Heart left ventricle (tissue), 16 donors: ENCODE measurements around the gene RNF5. TPM values are rescaled to one million over a fixed set of nuclear protein-coding genes. Genes with fewer than 3 reads are reported as not detected.

ENCODE experiments used
- ATAC-seq, 4 donors: fragments of 200-7000 bp; cut with Tn5 transposase; one replicate each; pipeline ENCODE4 v1.9.1; 2020 to 2022; ENCODE audit warnings: moderate library complexity in 4 of 4, mild to moderate bottlenecking in 3 of 4, moderate number of reproducible peaks in 1 of 4
- DNase-seq, 5 donors: peaks; one replicate each; pipeline ENCODE4 v3.0.0-alpha.2; 2020
- H3K27ac ChIP-seq, 12 donors: fragments of 200-600 bp; sonication (generic) in 4 of 12; one replicate each; pipeline versions ENCODE4 v1.5.0 to v1.8.0; 2016 to 2022; ENCODE audit warnings: mild to moderate bottlenecking in 2 of 12
- H3K27me3 ChIP-seq, 9 donors: fragments of 200-600 bp; sonication (generic) in 2 of 9; one replicate each; pipeline versions ENCODE4 v1.5.1 to v1.8.0; 2016 to 2022; ENCODE audit warnings: mild to moderate bottlenecking in 3 of 9
- H3K36me3 ChIP-seq, 9 donors: fragments of 200-600 bp; sonication (generic) in 2 of 9; one replicate each; pipeline versions ENCODE4 v1.5.0 to v1.8.0; 2018 to 2022; ENCODE audit warnings: mild to moderate bottlenecking in 2 of 9
- H3K4me1 ChIP-seq, 12 donors: fragments of 200-600 bp; sonication (generic) in 4 of 12; one replicate each; pipeline versions ENCODE4 v1.5.0 to v1.8.0; 2016 to 2022; ENCODE audit warnings: mild to moderate bottlenecking in 3 of 12
- H3K4me3 ChIP-seq, 12 donors: fragments of 200-600 bp; sonication (generic) in 4 of 12; one replicate each; pipeline versions ENCODE4 v1.5.0 to v1.8.0; 2017 to 2022; ENCODE audit warnings: mild to moderate bottlenecking in 9 of 12, moderate library complexity in 4 of 12
- H3K9me3 ChIP-seq, 12 donors: fragments of 200-600 bp; sonication (generic) in 4 of 12; one replicate each; pipeline versions ENCODE4 v1.5.0 to v1.8.0; 2016 to 2022; ENCODE audit warnings: mild to moderate bottlenecking in 1 of 12
- POLR2A ChIP-seq, 2 donors: fragments of 450-650 bp; IDR thresholded peaks; one replicate each; pipeline ENCODE4 v1.6.1; 2017; ENCODE audit warnings: antibody characterized with exemption in 2 of 2, mild to moderate bottlenecking in 2 of 2, moderate library complexity in 2 of 2
- WGBS, 4 donors: extraction: QIAGEN DNeasy Blood & Tissue Kit in 2 of 4; methylation state at CpG; one replicate each; pipeline versions ENCODE4 v1.1.5 to v1.1.7; 2013 to 2018; 5-methylcytosine and 5-hydroxymethylcytosine counted together
- intact Hi-C, 10 donors: fragments of 100-400 bp; cut with DNase I; formaldehyde crosslinking; loops; one replicate each; pipeline versions ENCODE4 v1.11.1 to v1.14.2; 2022
- polyA plus RNA-seq, 2 donors: library from polyadenylated mRNA; stranded (reverse); fragments of 200-250 nt; gene quantifications; one replicate each; pipeline ENCODE4 v1.2.3, GENCODE V29; 2013
- total RNA-seq, 9 donors: library from RNA; depleted of rRNA in 2 of 9; stranded (reverse); fragments of >200 nt in 2 of 9; fragmentation: NEBNext Ultra II Directional in 3 of 9; extraction: Animal tissue kit (Norgen Biotek cat#: 25700) in 3 of 9; gene quantifications; one replicate each; pipeline versions ENCODE4 v1.1.0 to v1.2.4, GENCODE V29; 2016 to 2023
- TF ChIP-seq, protein P1 (sequence below), 12 donors: fragments of 200-600 bp; sonication (generic) in 4 of 12; IDR thresholded peaks; one replicate each; pipeline versions ENCODE4 v1.5.0 to v1.8.0; 2018 to 2022; ENCODE audit warnings: antibody characterized with exemption in 12 of 12, mild to moderate bottlenecking in 5 of 12
- donor health status: ischemic (EF 13 %, LVEDD 7.1; RV severe dilation, severe dysfunction).
- donor health status: healthy with polysubstance abuse.
- donor health status: DM: no; HTN: yes; CAD: no.
- donor health status: DM: no; HTN: no; CAD: no.
- donor health status: ischemic (EF 25% LVEDD 6.9; RV normal size, moderate dysfunction).
- donor health status: ischemic (EF 25% LVEDD 5.7; RV mildly dilated, moderate dysfunction).
- donor health status: healthy.
- donor health status: DM: yes; HTN: yes; CAD: no.
- donor health status: ischemic (EF 35%, LVEDD 5.7; RV mildly dilated, moderate dysfunction).
- donor health status: nonischemic (EF 11% LVEDD 7.7; RV severe dilation, severe dysfunction).
- donor health status: DM: yes; HTN: yes; CAD: no.
- donor health status: PGD.
- donor health status: ischemic (EF 29% LVEDD 5.4; RV normal size, mild dysfunction).
- donor health status: nonischemic (EF 23%, LVEDD 6.1; RV moderate dilation, normal function).

RNF5 gene
- total and polyA plus RNA-seq, 11 donors = 62.7 to 136 (median 89.9) TPM

- H3K27ac ChIP-seq = peak overlapping the region; percentile 92 to 100 (median 100)
- H3K36me3 ChIP-seq = peaks cover 0 to 17% (median 0%) of the 10 kb centered on the region in 9 donors
- H3K27me3 ChIP-seq = no peaks in the 10 kb centered on the region
- DNase-seq (peak; percentile 100), ATAC-seq (peak in 3 of 4 donors; percentile 85 to 93 (median 86))
- peak overlapping the region in 10 of 12 donors; percentile 65 to 93 (median 76) for H3K4me3 ChIP-seq
- intact Hi-C loops = loop anchor here in 5 of 10 donors (1.0 to 10.0 kb wide), 9 partner anchors 17 to 1009 kb away; partner anchors contain the start of genes ATF6B (in 2 of the 5), RNF5 (in 2 of the 5), FKBPL (in 1 of the 5) and HSD17B8 (in 1 of the 5)
- no peaks in the 10 kb centered on the region for H3K9me3 ChIP-seq
- H3K4me1 ChIP-seq = peaks cover 7 to 61% (median 39%) of the 10 kb centered on the region in 12 donors
- WGBS, 4 donors = 0 to 1% (median 0%) methylated on average over 18 to 25 of the region's 25 CpGs
- TF ChIP-seq, protein P1, sequence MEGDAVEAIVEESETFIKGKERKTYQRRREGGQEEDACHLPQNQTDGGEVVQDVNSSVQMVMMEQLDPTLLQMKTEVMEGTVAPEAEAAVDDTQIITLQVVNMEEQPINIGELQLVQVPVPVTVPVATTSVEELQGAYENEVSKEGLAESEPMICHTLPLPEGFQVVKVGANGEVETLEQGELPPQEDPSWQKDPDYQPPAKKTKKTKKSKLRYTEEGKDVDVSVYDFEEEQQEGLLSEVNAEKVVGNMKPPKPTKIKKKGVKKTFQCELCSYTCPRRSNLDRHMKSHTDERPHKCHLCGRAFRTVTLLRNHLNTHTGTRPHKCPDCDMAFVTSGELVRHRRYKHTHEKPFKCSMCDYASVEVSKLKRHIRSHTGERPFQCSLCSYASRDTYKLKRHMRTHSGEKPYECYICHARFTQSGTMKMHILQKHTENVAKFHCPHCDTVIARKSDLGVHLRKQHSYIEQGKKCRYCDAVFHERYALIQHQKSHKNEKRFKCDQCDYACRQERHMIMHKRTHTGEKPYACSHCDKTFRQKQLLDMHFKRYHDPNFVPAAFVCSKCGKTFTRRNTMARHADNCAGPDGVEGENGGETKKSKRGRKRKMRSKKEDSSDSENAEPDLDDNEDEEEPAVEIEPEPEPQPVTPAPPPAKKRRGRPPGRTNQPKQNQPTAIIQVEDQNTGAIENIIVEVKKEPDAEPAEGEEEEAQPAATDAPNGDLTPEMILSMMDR (IDR thresholded peaks at IDR 0.05) = peak; percentile 48 to 73 (median 56)
- TF ChIP-seq POLR2A (IDR thresholded peaks at IDR 0.05) = no peak
Measured at GRCh38 chr6:32195652-32195901, 17.4 kb downstream of the RNF5 start.

GRCh38 chr6:32195902-32196681 lies 17.9 kb downstream of the RNF5 start:
- intact Hi-C loops = loop anchor here in 5 of 10 donors (1.0 to 10.0 kb wide), 9 partner anchors 18 to 1009 kb away; partner anchors contain the start of genes ATF6B (in 2 of the 5), RNF5 (in 2 of the 5), FKBPL (in 1 of the 5) and HSD17B8 (in 1 of the 5)
- no peaks in the 10 kb centered on the region for H3K9me3 ChIP-seq
- TF ChIP-seq, protein P1 (IDR thresholded peaks at IDR 0.05) = peak in 1 of 12 donors; percentile 3
- peak; percentile 72 to 94 for TF ChIP-seq POLR2A (IDR thresholded peaks at IDR 0.05)
- peaks cover 0 to 21% (median 0%) of the 10 kb centered on the region in 9 donors for H3K36me3 ChIP-seq
- ATAC-seq (peak; percentile 32 to 89 (median 62)), DNase-seq (peak; percentile 96 to 98 (median 97))
- 0% methylated on average over 29 to 58 of the region's 58 CpGs for WGBS, 4 donors
- peaks cover 4 to 56% (median 34%) of the 10 kb centered on the region in 12 donors for H3K4me1 ChIP-seq
- no peaks in the 10 kb centered on the region for H3K27me3 ChIP-seq
- peak overlapping the region; percentile 92 to 100 (median 100) for H3K27ac ChIP-seq
- peak overlapping the region; percentile 42 to 93 (median 75) for H3K4me3 ChIP-seq

GRCh38 chr6:32196682-32197616 lies 18.7 kb downstream of the RNF5 start:
- peaks cover 0 to 30% (median 5%) of the 10 kb centered on the region in 9 donors for H3K36me3 ChIP-seq
- H3K27ac ChIP-seq = peak overlapping the region; percentile 92 to 100 (median 100)
- no peaks in the 10 kb centered on the region for H3K9me3 ChIP-seq
- ATAC-seq (no peak), DNase-seq (peak in 3 of 5 donors; percentile 52 to 67 (median 61))
- H3K27me3 ChIP-seq = no peaks in the 10 kb centered on the region
- 29 to 40% (median 33%) methylated on average over 28 of the region's 28 CpGs for WGBS, 4 donors
- peaks cover 4 to 51% (median 33%) of the 10 kb centered on the region in 12 donors for H3K4me1 ChIP-seq
- TF ChIP-seq, protein P1 (IDR thresholded peaks at IDR 0.05) = peak in 2 of 12 donors; percentile 6 to 10
- no peak for TF ChIP-seq POLR2A (IDR thresholded peaks at IDR 0.05)
- intact Hi-C loops = loop anchor here in 2 of 10 donors (5.0 to 10.0 kb wide), 4 partner anchors 45 to 1008 kb away; partner anchors contain the start of genes HSD17B8 (in 1 of the 2), RING1 (in 1 of the 2), RXRB (in 1 of the 2) and SLC39A7 (in 1 of the 2)
- H3K4me3 ChIP-seq = peak overlapping the region; percentile 42 to 93 (median 75)
